ENCODE measurements around the gene SPATA33.

SPATA33 gene

GRCh38 chr16:89706518-89707260 lies 49.1 kb downstream of the SPATA33 start:
- in situ Hi-C loops (cut with MboI; ENCODE audit: low sequenced_read_pairs), result no loop called here

- in situ Hi-C loops (cut with MboI; ENCODE audit: low sequenced_read_pairs), result no loop called here
Measured at GRCh38 chr16:89707695-89708094, 50.1 kb downstream of the SPATA33 start.

DNA sequence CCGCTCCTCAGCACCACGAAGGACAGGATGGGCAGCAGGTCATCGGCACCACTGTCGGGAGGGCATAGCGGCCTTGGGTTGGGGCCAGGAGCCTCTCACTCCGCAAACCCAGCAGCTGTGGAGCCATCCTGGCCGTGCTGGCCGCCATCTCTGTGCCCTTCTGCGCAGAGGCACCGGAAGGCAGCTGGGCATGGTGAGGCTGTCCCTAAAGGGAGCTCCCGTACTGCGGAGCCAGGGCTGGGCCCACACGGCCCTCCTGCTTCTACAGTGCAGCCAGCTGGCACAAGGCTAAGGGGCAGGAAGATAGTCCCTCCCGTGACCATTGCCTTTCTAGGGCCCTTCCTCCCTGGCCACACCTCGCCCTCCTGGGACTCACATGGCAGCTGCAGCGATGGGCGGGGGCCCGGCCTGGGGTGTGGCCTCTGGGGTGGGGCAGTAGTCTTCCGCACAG lies 50.9 kb downstream of the SPATA33 start:
- in situ Hi-C loops (cut with MboI; ENCODE audit: low sequenced_read_pairs), result no loop called here

- in situ Hi-C loops (cut with MboI; ENCODE audit: low sequenced_read_pairs), result no loop called here
Measured at GRCh38 chr16:89709166-89709565, 51.5 kb downstream of the SPATA33 start.

GRCh38 chr16:89709716-89710432 lies 52.2 kb downstream of the SPATA33 start:
- in situ Hi-C loops (cut with MboI; ENCODE audit: low sequenced_read_pairs), result no loop called here

DNA sequence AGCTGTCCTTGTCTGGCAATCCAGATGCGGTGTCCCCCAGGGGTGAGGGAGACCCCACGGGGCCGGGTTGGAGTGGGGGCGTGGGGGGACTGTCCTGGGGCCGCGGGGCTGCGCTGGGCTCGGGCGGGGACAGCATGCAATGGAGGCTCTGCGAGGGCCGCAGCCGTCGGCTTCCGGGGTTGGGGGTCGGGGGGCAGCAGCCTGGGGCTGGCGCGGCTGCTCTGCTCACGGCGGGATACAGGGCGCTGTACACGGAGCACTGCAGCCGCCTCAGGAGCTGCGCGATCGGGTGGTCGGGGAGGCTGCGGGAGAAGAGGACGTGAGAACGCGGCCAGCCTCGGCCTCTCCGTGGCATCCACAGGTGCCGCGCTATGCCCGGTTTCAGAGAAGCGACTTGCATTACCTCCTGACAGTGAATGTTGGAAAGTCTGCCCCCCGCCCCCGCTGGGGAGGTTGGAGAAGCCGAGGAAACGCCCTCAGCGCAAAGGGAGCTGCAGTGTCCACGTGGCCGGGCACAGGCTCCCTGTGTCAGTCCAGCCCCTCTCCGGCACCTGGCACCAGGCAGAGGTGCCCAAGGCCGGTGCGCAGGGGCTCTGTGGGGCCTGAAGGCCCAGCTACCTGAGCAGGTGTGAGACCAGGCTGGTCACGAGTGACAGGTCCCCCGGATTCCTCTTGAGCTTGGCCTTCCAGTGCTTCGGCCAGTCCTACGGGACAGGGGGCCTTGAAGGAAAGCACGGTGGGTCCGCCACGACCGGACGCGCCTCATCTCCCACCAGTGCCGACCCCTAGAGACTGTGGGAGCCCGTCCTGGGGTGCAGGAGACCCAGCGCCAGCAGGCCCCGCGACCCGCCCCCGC lies 53.3 kb downstream of the SPATA33 start:
- in situ Hi-C loops (cut with MboI; ENCODE audit: low sequenced_read_pairs), result no loop called here

DNA sequence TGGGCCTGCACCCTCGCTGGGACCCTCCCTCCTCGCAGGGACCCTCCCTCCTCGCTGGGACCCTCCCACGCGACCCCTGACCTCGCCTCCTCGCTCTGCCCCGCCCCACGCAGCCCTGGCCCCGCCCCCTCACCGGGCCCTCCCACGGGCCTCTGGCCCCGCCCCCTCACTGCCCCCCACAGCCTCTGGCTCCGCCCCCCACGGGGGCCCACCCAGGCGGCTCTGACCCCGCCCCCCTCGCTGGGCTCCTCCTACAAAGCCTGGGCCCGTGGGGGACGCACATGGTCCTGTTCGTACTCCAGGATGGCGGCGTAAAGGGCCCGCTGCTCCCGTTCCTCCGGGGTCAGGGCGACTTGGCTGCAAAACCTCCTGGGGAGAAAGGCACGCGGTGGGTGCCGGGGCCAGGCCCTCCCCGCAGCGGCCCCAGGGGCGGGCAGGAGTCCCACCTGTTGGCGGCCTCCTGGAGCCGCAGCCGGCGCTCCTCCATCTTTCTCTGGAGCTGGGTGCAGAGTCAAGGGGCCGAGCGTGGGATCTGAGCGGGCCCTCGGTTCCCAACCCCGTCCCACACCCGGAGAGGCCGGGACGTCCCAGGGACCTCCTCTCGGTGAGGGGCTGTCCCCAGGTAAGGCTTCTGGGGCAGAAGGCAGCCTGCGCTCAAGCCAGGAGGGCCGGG lies 54.1 kb downstream of the SPATA33 start:
- in situ Hi-C loops (cut with MboI; ENCODE audit: low sequenced_read_pairs), result no loop called here

GRCh38 chr16:89712274-89712781 lies 54.7 kb downstream of the SPATA33 start:
- in situ Hi-C loops (cut with MboI; ENCODE audit: low sequenced_read_pairs), result no loop called here

DNA sequence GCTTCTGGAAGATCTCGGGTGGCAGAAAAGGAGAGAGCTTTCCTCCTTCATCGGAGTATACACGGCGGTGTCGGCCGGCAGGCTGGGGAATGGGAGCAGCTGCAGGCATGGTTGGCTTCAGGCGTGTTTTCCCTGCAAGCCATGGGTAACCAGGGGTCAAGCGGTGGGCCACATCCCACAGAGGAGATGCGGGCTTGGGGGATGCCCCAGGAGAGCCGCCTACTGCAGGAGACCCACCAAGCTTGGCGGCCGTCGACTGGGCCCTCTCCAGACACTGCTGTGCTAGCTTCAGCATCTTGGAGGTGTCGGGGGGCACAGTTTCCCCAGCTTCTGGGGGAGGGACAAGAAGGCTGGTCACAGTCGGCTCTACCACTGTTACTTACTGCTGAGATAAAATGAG lies 58.9 kb downstream of the SPATA33 start:
- in situ Hi-C loops (cut with MboI; ENCODE audit: low sequenced_read_pairs), result no loop called here

GRCh38 chr16:89716916-89717687 lies 59.5 kb downstream of the SPATA33 start:
- in situ Hi-C loops (cut with MboI; ENCODE audit: low sequenced_read_pairs), result no loop called here

GRCh38 chr16:89717688-89718505 lies 60.3 kb downstream of the SPATA33 start:
- in situ Hi-C loops (cut with MboI; ENCODE audit: low sequenced_read_pairs), result no loop called here

Data from HL-60/S4 (cell line).